DND-41 (cell line): ENCODE results near the gene SLC35A5.

Source experiments
- ATAC-seq: fragments of 200-7000 bp; cut with Tn5 transposase; 3 replicates; pipeline ENCODE4 v1.9.1; 2021; ENCODE audit warnings: low read depth; ENCODE audit not compliant: insufficient read depth
- DNase-seq: peaks from one replicate; pipeline ENCODE4 v3.0.0-alpha.2; 2020
- H2AFZ ChIP-seq: 2 replicates; pipeline ENCODE4 v1.6.0; 2012; ENCODE audit warnings: low read depth, low read length
- H3K27ac ChIP-seq: 2 replicates; pipeline ENCODE4 v1.5.1; 2012; ENCODE audit warnings: low read length, inconsistent platforms
- H3K27me3 ChIP-seq: fragments of 200-600 bp; sonication (generic); 2 replicates; pipeline ENCODE4 v1.6.0; 2012; ENCODE audit warnings: low read length, mild to moderate bottlenecking, inconsistent platforms; ENCODE audit not compliant: insufficient read depth, poor library complexity
- H3K36me3 ChIP-seq: 2 replicates; pipeline ENCODE4 v1.5.1; 2012; ENCODE audit warnings: low read length, inconsistent platforms; ENCODE audit not compliant: insufficient read depth
- H3K4me1 ChIP-seq: 2 replicates; pipeline ENCODE4 v1.5.1; 2012; ENCODE audit warnings: mild to moderate bottlenecking, low read length; ENCODE audit not compliant: insufficient read depth
- H3K4me2 ChIP-seq: 2 replicates; pipeline ENCODE4 v1.6.0; 2012; ENCODE audit warnings: mild to moderate bottlenecking, moderate library complexity, low read length, inconsistent platforms; ENCODE audit not compliant: insufficient read depth
- H3K4me3 ChIP-seq, 2 experiments: fragments of 200-600 bp in 1 of 2; shearing (Covaris generic) in 1 of 2; 2 replicates each; pipeline ENCODE4 v1.5.1; 2012 to 2016; ENCODE audit warnings: inconsistent platforms in 2 of 2, low read length in 2 of 2, mild to moderate bottlenecking in 2 of 2, low read depth in 1 of 2, moderate library complexity in 1 of 2
- H3K79me2 ChIP-seq: 2 replicates; pipeline ENCODE4 v1.6.0; 2012; ENCODE audit warnings: low read length, inconsistent platforms; ENCODE audit not compliant: insufficient read depth
- H3K9ac ChIP-seq: 2 replicates; pipeline ENCODE4 v1.6.0; 2012; ENCODE audit warnings: low read depth, mild to moderate bottlenecking, inconsistent platforms, low read length, moderate library complexity
- H3K9me3 ChIP-seq: 2 replicates; pipeline ENCODE4 v1.5.1; 2012; ENCODE audit warnings: low read length, moderate library complexity, mild to moderate bottlenecking, inconsistent platforms; ENCODE audit not compliant: insufficient read depth, severe bottlenecking
- H4K20me1 ChIP-seq: 2 replicates; pipeline ENCODE4 v1.6.0; 2012; ENCODE audit warnings: low read length; ENCODE audit not compliant: insufficient read depth
- EZH2 ChIP-seq: IDR thresholded peaks from 3 replicates; pipeline ENCODE4 v1.6.1; 2012; ENCODE audit warnings: borderline replicate concordance, low read depth, mild to moderate bottlenecking, moderate library complexity, low read length, inconsistent platforms; ENCODE audit not compliant: severe bottlenecking
- TF ChIP-seq, protein P1 (sequence below): IDR thresholded peaks from 2 replicates; pipeline ENCODE4 v1.5.1; 2012; ENCODE audit warnings: borderline replicate concordance, low read length, moderate library complexity, mild to moderate bottlenecking; ENCODE audit not compliant: poor library complexity, severe bottlenecking; ENCODE audit errors: extremely low read depth

Gene SLC35A5

DNA sequence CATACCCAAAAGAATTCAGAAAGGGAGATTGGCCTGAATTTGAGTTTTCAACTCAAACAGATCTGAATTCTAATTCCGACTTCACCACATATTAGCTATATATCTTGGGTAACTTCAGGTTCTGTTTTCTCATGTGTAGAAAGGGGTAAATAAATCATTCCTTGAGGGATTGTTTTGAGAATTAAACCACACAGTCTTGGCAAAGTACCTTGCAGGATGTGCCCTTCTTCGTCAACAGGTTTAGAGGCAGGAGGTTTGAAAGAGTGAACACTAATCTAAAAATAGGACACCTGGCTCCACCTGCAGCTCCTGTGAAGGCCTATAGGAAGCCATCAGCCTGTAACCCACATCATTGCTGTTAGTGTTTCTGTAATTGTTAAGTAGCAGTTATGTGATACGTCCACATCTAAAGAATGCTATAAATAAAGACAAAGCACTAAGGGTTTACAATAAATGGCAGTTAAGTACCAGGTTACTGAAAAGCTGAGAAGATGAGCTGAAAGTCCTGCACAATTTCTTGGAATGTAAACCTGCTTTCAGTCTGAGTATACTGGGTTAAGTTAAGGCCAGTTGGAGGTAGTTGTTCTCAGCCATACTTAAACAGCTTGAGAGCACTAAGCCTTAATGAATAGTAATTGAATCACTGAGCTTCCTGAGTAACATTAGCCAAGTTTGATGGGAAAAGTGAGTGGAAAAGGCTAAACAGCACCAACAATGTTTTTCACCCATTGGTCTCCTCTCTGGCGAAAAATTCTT is 73.1 kb downstream of the SLC35A5 start:
- TF ChIP-seq EZH2: no peak
- TF ChIP-seq, protein P1, sequence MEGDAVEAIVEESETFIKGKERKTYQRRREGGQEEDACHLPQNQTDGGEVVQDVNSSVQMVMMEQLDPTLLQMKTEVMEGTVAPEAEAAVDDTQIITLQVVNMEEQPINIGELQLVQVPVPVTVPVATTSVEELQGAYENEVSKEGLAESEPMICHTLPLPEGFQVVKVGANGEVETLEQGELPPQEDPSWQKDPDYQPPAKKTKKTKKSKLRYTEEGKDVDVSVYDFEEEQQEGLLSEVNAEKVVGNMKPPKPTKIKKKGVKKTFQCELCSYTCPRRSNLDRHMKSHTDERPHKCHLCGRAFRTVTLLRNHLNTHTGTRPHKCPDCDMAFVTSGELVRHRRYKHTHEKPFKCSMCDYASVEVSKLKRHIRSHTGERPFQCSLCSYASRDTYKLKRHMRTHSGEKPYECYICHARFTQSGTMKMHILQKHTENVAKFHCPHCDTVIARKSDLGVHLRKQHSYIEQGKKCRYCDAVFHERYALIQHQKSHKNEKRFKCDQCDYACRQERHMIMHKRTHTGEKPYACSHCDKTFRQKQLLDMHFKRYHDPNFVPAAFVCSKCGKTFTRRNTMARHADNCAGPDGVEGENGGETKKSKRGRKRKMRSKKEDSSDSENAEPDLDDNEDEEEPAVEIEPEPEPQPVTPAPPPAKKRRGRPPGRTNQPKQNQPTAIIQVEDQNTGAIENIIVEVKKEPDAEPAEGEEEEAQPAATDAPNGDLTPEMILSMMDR: no peak
- H3K27me3 ChIP-seq: peaks cover 3% of the 10 kb centered on the region
- H4K20me1 ChIP-seq: no peaks in the 10 kb centered on the region; the same call in 1 of the 2 replicates
- H3K4me3 ChIP-seq: no peak overlapping the region
- H2AFZ ChIP-seq: no peak overlapping the region
- no peak for DNase-seq
- H3K36me3 ChIP-seq: no peaks in the 10 kb centered on the region
- H3K4me2 ChIP-seq: no peak overlapping the region
- no peak overlapping the region for H3K9ac ChIP-seq
- H3K9me3 ChIP-seq: no peaks in the 10 kb centered on the region
- no peaks in the 10 kb centered on the region for H3K4me1 ChIP-seq
- no peak for ATAC-seq
- H3K79me2 ChIP-seq: no peaks in the 10 kb centered on the region
- H3K27ac ChIP-seq: no peak overlapping the region
